Prostate gland (tissue), 2 donors: Measurements from ENCODE around the gene FAM135A. TPM values are rescaled to one million over a fixed set of nuclear protein-coding genes. Genes with fewer than 3 reads are reported as not detected.
"Not testable (repeated sequence)": the region's sequence is repeated elsewhere in the genome, so short reads cannot be mapped to it uniquely, and the experiment has no call there.

ENCODE experiments used
- DNase-seq: peaks from one replicate; pipeline ENCODE4 v3.0.0-alpha.2; 2019; ENCODE audit warnings: low spot score
- H3K27ac ChIP-seq, 2 donors: fragments of 200-600 bp; sonication (generic); 2 replicates each; pipeline ENCODE4 v1.5.1; 2017 to 2019
- H3K27me3 ChIP-seq: fragments of 200-600 bp; sonication (generic); replicated peaks from 2 replicates; pipeline ENCODE4 v1.5.1; 2019; ENCODE audit not compliant: insufficient read depth
- H3K36me3 ChIP-seq, 2 donors: fragments of 200-600 bp; sonication (generic); 1 replicate in 1 of 2; 2 replicates in 1 of 2; pipeline versions ENCODE4 v1.5.1 to v1.8.1; 2017 to 2019
- H3K4me1 ChIP-seq: fragments of 200-600 bp; sonication (generic); replicated peaks from 2 replicates; pipeline ENCODE4 v1.5.1; 2019
- H3K4me3 ChIP-seq, 2 donors: fragments of 200-600 bp; sonication (generic); 2 replicates each; pipeline ENCODE4 v1.5.1; 2017 to 2019
- H3K9me3 ChIP-seq: fragments of 200-600 bp; sonication (generic); 2 replicates; pipeline ENCODE4 v1.5.1; 2017
- POLR2A ChIP-seq: fragments of 450-650 bp; IDR thresholded peaks from one replicate; pipeline ENCODE4 v1.6.1; 2016; ENCODE audit warnings: antibody characterized with exemption, mild to moderate bottlenecking
- POLR2AphosphoS5 ChIP-seq: sonication (generic); formaldehyde crosslinking; IDR thresholded peaks from one replicate; pipeline ENCODE4 v1.6.1; 2017; ENCODE audit warnings: antibody characterized with exemption
- WGBS: methylation state at CpG from one replicate; pipeline ENCODE4 v1.1.5; 2018; 5-methylcytosine and 5-hydroxymethylcytosine counted together
- intact Hi-C: fragments of 100-400 bp; cut with DNase I; formaldehyde crosslinking; loops from one replicate; pipeline ENCODE4 v1.14.2; 2022
- total RNA-seq, 2 donors: library from RNA; depleted of rRNA; stranded (reverse); fragments of >200 nt; gene quantifications; one replicate each; pipeline ENCODE4 v1.1.0, GENCODE V29; 2016
- TF ChIP-seq, protein P1 (sequence below), 4 experiments: fragments of 200-600 bp in 2 of 4; fragments of 450-650 bp in 2 of 4; sonication (generic) in 2 of 4; IDR thresholded peaks; 1 replicate in 3 of 4; 2 replicates in 1 of 4; pipeline ENCODE4 v1.5.1; 2016 to 2019; ENCODE audit warnings: antibody characterized with exemption in 4 of 4, mild to moderate bottlenecking in 2 of 4, moderate library complexity in 2 of 4

Gene FAM135A
- total RNA-seq, 2 donors from 2014 or later: 66.3 to 117 TPM

- no peak overlapping the region for H3K27ac ChIP-seq
- TF ChIP-seq POLR2A: no peak
- TF ChIP-seq, protein P1, sequence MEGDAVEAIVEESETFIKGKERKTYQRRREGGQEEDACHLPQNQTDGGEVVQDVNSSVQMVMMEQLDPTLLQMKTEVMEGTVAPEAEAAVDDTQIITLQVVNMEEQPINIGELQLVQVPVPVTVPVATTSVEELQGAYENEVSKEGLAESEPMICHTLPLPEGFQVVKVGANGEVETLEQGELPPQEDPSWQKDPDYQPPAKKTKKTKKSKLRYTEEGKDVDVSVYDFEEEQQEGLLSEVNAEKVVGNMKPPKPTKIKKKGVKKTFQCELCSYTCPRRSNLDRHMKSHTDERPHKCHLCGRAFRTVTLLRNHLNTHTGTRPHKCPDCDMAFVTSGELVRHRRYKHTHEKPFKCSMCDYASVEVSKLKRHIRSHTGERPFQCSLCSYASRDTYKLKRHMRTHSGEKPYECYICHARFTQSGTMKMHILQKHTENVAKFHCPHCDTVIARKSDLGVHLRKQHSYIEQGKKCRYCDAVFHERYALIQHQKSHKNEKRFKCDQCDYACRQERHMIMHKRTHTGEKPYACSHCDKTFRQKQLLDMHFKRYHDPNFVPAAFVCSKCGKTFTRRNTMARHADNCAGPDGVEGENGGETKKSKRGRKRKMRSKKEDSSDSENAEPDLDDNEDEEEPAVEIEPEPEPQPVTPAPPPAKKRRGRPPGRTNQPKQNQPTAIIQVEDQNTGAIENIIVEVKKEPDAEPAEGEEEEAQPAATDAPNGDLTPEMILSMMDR (IDR thresholded peaks at IDR 0.05): no peak
- no peak for TF ChIP-seq POLR2AphosphoS5
- intact Hi-C loops: no loop called here
- no peak for DNase-seq
- H3K4me1 ChIP-seq: no peaks in the 10 kb centered on the region
- no peaks in the 10 kb centered on the region for H3K9me3 ChIP-seq
- H3K27me3 ChIP-seq: no peaks in the 10 kb centered on the region
- no peaks in the 10 kb centered on the region for H3K36me3 ChIP-seq
- 90% methylated on average over 3 of the region's 3 CpGs for WGBS
- no peak overlapping the region for H3K4me3 ChIP-seq
Measured at GRCh38 chr6:70489364-70489763, 76.1 kb downstream of the FAM135A start.

DNA sequence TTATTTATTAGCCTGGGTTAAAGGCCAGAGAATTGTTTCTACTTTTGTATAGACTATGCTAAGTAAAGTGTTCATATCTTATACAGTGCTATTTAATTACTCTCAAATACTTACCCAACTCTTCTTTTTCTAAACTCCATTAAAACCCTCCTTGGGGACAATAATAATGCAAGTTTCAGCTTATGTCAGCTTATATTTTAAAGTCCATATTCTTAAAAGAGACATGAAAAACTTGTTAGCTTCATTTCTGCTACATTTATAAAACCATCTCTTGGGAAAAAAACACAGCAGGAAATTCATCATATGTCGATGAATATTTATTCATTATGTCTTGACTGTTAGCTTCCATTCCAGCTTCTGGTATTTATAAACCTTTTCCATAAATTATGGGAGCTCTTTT, 81.5 kb downstream of the FAM135A start:
- intact Hi-C loops: no loop called here
- Histone ChIP-seq H3K4me1 (no peaks in the 10 kb centered on the region), H3K4me3 (no peak overlapping the region), H3K9me3 (no peaks in the 10 kb centered on the region), H3K36me3 (no peaks in the 10 kb centered on the region), H3K27ac (no peak overlapping the region), H3K27me3 (no peaks in the 10 kb centered on the region)
- TF ChIP-seq POLR2AphosphoS5: no peak
- TF ChIP-seq POLR2A: no peak
- TF ChIP-seq, protein P1 (IDR thresholded peaks at IDR 0.05): no peak
- 95% methylated on average over 1 of the region's 1 CpG for WGBS
- DNase-seq: no peak

GRCh38 chr6:70495790-70496189, 82.5 kb downstream of the FAM135A start:
- DNase-seq, H3K4me1 ChIP-seq, H3K27me3 ChIP-seq, H3K36me3 ChIP-seq, H3K4me3 ChIP-seq, H3K27ac ChIP-seq, H3K9me3 ChIP-seq, intact Hi-C loops: not testable (repeated sequence)
- 90% methylated on average over 3 of the region's 3 CpGs for WGBS

DNA sequence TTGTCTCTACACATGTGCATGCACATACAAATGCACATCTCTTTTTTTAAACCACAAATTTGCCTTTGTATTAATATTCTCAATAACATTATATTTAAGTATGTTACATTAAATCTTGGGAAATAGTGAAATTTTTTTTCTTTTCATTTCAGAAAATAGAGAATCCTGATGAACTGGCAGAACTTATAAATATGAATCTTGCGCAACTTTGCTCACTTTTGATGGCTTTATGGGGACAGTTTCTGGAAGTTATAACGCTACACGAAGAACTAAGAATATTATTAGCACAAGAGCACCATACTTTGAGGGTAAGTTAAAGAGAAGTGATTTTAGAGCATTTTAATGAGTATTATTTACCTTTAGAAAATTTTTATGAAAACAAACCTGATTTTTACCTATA, 89.2 kb downstream of the FAM135A start:
- 97% methylated on average over 3 of the region's 3 CpGs for WGBS
- H3K27me3 ChIP-seq: no peaks in the 10 kb centered on the region
- intact Hi-C loops: no loop called here
- no peak overlapping the region for H3K27ac ChIP-seq
- H3K4me1 ChIP-seq: no peaks in the 10 kb centered on the region
- H3K36me3 ChIP-seq: no peaks in the 10 kb centered on the region
- H3K4me3 ChIP-seq: no peak overlapping the region
- DNase-seq: no peak
- H3K9me3 ChIP-seq: no peaks in the 10 kb centered on the region
- no peak for TF ChIP-seq POLR2A
- TF ChIP-seq, protein P1 (IDR thresholded peaks at IDR 0.05): no peak
- TF ChIP-seq POLR2AphosphoS5: no peak

GRCh38 chr6:70503813-70504465, 90.6 kb downstream of the FAM135A start:
- DNase-seq: no peak
- TF ChIP-seq POLR2A: no peak
- TF ChIP-seq, protein P1 (IDR thresholded peaks at IDR 0.05): no peak
- TF ChIP-seq POLR2AphosphoS5: no peak
- H3K4me3 ChIP-seq: no peak overlapping the region
- H3K36me3 ChIP-seq: no peaks in the 10 kb centered on the region
- no peaks in the 10 kb centered on the region for H3K27me3 ChIP-seq
- intact Hi-C loops: no loop called here
- WGBS: 97% methylated on average over 1 of the region's 1 CpG
- H3K27ac ChIP-seq: no peak overlapping the region
- no peaks in the 10 kb centered on the region for H3K4me1 ChIP-seq
- H3K9me3 ChIP-seq: no peaks in the 10 kb centered on the region
